GM18502 (cell line): Measurements from ENCODE around the gene CENPT.

Experiments
- ATAC-seq: cut with Tn5 transposase; IDR thresholded peaks from one replicate; pipeline ENCODE4 v1.9.1; 2021; ENCODE audit warnings: mild to moderate bottlenecking; ENCODE audit not compliant: unreplicated experiment, poor library complexity

CENPT gene

DNA sequence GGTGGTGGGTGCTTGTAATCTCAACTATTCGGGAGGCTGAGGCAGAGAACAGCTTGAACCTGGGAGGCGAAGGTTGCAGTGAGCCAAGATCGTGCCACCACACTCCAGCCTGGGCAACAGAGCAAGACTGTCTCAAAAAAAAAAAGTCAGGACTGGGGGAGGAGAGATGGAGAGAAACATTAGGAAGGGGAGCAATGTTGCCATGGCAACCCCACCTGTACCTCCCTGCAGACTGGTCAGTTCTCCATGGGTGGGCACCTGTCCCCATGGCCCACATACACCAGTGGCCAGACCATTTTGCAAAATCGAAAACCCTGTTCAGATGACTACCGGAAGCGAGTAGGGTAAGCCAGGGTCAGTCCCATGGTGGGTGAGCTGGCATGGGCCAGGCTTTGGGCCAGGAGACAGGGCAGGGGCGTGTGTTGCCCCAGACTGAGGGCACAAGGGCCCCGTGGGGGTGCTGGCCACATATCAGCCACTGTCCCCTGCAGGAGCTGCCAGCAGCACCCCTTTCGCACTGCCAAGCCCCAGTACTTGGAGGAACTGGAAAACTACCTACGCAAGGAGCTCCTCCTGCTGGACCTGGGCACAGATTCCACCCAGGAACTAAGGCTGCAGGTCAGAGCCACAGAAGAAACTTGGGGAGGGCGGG lies 26.8 kb downstream of the CENPT start:
- no peak for ATAC-seq

DNA sequence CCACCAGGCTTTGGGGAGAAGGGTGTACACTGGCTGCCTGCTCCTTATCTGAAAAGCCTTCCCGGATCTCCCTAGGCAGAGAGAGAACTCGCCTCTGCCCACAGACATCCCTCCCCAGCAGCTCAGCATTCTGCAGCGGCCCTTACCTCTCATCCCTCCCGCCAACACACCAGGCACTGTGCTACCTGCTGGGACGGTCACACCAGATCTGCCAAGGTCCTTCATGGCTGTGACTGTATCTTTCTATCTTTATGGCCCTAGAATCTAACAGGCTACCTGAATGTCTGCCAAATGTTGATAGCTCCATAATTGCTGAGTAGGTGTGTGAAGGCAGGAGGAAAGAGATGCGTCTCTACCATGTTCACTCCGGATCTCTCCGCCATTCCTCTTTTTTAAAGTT lies 32.9 kb downstream of the CENPT start:
- no peak for ATAC-seq

DNA sequence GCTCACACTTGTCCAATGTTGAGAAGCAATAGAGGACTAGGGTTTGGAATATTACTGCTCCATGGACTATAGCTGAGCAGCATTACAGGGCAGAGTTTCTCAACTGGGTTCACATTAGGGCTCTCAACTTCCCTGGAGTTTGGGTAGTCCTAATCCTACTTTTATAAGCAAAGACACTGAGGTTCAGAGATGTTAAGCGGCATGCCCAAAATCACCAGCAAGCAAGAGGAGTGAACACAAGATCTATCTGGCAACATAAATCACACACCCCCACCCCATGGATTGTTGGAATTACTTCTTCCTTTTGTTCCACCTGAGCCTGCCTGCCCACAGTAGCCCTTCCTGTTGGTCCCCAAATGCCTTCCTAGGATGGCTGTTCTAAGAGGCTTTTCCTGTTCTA lies 35.6 kb downstream of the CENPT start:
- no peak for ATAC-seq

DNA sequence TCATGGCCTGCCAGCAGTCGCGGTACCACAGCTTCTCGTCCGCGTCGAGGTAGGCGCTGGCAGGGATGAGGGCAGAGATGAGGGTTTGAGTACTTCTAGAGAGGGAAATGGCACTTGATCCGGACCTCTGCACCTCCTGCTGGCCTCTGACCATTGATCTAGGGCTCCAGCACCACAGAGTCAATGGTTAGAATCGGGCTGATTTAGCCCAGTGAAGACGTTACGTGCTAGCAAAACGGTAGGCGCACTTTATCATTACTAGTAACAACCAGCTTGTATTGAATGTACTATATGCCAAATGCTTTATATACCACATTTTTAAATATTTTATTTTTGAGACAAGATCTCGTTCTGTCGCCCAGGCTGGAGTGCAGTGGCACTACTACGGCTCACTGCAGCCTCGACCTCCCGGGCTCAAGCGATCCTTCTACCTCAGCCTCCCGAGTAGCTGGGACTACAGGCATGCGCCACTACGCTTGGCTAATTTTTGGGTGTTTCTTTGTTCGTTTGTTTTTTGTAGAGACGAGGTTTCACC lies 40.3 kb downstream of the CENPT start:
- ATAC-seq = no peak

DNA sequence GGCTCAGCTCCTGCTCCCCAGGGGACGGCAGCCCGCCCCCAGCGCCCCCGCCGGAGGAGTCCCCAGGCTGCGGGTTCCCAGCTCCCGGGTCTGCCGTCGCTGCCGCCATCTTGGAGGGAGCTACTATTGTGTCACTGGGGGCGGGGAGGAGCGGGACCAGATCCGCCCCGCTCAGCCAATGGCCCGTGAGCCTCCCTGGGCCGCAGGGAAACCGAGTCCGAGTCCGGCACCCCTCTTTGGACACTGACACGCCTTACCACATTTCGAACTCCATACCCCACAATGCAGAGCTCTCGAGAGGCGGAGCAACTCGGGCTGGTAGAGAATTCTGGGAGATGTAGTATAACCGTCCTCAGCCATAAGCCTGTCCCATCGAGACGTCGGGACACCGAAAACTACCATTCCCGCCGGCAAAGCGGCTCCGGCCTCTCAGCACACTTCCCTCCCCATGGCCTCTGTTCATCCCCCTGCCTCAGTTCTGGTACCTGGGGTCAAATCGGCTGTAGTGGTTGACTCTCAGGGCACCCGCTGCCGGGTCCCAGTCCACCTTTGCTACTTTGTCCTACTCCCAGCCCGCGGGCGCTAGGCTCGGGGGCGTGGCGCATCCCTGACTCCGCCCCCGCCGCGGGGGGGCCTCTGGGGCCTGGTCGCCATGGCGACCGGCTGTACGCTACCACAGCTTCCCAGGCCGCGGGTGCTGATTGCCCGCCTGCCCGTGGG lies 40.9 kb downstream of the CENPT start, which contains the start of the genes RANBP10 and TSNAXIP1:
Gene RANBP10, minus strand, starts transcription at position 133 of the 720 bp plus-strand sequence. Its CDS starts 24 bp downstream, at position 109.
Gene TSNAXIP1, plus strand, starts transcription at position 462 of the 720 bp plus-strand sequence. CDS start 261 bp downstream, outside the sequence.
- peak; percentile 89 for ATAC-seq

DNA sequence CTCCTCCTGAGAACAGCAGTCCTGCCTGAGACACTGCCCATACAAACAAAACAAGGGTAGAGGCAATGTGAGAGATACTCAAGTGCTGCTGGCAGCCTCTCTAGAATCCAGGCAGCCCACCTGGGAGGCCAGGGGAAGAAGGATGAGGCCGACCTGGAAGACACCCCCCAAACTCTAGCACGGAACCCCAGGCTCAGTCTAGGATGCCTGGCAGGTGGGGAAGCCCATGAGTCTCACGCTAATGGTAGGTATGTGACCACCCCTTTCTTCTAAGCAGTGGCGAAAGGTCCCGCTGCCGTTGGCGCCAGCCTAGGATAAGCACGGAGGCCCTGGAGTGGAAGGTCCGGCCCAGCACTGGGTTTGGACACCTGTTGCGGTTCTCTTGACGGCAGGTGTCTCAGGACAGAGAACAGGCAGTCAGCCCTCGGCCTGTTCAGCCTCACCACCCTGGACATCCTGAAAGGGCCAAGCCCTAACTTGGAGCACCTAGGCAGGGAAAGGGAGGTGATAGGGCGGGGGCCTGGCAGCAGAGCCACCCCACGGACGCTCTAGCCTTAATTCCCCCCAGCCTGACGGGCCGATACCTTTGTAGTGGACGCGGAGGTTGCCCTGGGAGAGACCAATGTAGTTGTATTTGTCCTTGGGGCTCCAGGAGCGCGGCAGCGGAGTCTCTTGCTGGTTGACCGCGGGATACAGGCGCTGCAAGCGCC lies 41.6 kb downstream of the CENPT start:
- ATAC-seq = peak; percentile 0

DNA sequence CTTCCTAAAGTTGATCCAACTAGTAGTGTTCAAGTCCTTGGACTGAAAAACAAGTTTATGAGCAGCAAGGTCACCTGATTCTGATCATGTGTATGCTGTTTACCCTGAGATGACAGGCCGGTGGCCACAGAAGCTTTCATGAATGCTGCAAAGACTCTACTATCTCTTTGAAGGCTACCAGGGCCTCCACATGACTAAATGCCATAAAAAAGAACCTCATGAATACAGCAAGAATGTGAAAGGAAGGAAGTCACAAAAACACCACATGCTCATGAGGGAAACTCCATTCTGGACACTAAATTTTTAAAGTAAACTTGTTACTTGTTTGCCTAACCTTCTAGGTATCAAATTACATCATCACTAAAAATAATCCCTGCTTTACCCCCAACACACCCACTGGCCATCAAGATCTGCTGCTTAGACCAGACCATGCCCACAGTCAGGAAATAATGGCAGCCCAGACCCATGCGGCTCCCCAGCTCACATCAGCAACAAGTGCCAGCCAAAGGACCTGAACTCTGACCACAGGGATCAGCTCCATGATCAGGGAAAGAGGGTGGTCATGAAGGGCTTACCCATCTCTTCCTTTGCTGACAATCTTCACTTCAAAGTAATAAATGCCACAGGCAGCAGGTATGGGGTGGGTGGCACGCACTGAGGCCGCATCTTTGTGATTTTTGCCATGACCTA lies 42.5 kb downstream of the CENPT start:
- ATAC-seq = no peak

DNA sequence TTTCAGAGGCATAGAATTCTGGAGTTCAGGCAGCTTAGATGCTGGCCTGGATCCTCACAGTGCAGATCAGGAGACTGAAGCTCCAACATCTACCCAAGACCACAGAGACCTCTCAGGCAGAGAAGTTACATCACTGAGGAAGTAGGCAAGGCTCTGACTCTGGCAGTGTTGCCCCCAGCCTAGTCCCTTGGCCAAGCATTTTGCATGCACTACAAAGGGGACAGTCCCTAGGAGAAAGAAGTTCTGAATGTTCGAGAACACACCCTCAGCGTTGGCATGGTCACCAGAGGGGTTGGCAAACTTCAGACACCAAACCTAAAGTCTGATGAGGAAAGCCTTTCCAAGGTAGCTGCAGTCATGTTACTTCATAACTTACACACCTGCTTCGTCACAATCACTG lies 43.6 kb downstream of the CENPT start:
- ATAC-seq = no peak

DNA sequence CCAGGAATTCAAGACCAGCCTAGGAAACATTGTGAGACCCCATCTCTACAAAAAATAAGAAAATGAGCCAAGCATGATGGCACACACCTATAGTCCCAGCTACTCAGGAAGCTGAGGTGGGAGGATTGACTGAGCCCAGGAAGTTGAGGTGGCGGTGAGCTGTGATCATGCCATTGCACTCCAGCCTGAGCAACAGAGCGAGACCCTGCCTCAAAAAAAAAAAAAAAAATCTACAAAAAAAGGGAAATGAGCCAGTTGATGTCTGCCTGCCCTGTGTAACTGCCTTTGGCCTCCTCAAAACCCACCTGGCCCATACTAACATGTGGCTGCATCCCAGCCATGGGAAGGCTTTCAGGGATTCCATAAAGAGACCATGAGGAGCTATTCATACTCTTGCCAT lies 45.6 kb downstream of the CENPT start:
- no peak for ATAC-seq

DNA sequence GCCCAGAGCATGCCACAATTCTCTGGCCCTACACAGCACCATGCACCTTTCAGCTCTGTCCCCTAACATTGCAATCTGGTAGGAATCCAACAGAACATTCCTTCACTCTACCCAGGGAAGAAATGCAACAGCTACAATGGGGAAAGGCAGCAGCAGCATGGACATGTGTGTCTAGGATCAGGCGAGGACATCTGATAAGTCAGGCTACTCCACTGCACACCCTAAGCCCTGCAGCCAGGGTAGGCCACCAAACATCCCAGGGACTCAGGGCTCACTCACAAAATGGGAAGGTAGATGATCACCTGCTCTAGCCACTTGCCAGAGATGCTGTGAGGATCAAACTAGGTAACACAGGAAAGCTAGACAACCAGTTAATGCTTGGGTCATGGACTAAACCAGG lies 46.3 kb downstream of the CENPT start:
- ATAC-seq = no peak

DNA sequence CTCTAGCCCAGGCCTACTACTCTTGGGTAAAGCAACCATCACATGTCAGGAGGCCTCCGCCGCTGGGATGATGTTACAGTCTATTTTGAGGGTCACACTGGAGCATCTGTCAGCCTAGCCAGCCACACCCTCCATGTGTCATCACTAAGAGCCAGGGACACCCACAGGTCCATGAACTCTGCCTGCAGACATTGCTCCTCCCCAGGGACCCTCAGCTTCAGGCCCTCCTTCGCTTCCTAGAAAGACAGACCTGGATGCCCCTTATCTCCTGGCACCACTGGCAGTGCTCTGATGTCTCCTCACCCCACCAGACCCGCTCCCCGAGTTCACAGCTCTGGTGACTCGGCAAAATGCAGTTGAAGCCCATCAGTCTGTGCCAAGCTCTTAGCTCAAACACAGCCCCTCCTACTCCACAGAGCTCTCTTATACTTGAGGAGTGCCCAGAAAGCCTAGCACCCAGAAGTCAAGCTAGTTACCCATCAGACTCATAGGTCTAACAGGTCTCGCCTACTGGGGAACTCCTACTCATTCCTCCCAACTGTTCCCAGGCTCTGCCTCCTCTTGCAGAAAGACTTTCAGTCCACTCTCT lies 47.1 kb downstream of the CENPT start:
- no peak for ATAC-seq

DNA sequence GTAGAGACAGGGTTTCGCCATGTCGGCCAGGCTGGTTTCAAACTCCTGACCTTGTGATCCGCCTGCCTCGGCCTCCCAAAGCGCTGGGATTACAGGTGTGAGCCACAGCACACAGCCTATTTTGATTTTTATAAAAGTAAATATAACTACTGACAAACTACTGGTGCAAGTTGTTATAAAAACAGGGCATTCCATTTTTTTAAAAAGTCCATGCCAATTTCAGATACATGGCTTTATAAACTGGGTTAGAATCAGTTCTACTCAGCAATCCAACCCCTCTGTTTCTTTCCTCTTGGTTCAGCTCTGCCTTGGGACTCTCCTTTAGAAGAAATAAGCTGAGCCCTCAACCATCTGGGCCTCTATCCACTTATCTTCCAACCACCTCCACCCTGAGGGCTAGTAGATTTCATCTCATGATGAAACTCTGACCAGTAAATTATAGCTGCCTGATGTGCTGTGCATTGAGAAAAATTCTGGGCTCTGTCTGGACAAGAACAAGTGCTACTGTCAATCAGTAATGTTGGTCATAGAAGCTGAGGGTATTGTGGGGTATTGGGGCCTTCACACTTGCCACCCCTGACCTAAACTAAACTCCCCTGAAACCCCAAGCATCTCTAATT lies 51.3 kb downstream of the CENPT start:
- no peak for ATAC-seq

DNA sequence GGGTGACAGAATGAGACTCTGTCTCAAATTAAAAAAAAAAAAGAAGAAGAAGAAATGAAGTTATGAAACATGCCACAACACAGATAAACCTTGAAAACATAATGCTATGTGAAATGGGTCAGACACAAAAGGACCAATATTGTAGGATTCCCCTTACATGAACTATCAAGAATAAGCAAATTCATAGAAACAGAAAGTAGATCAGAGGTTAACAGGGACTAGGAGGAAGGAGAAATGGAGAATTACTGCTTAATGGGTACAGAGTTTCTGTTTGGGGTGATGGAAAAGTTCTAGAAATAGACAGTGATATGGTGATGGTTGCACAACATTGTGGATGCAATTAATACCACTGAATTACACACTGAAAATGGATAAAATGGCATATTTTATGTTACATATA lies 57.4 kb downstream of the CENPT start:
- ATAC-seq = no peak

DNA sequence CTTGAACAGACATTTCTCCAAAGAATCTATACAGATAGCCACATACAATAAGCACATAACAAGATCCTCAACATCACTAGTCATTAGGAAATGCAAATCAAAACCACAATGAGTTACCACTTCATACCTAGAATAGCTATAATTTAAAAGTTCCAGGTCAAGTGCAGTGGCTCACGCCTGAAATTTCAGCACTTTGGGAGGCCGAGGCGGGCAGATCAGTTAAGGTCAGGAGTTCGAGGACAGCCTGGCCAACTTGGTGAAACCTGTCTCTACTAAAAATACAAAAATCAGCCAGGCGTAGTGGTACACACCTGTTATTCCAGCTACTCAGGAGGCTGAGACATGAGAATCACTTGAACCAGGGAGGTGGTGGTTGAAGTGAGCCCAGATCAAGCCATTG lies 61.0 kb downstream of the CENPT start:
- no peak for ATAC-seq

DNA sequence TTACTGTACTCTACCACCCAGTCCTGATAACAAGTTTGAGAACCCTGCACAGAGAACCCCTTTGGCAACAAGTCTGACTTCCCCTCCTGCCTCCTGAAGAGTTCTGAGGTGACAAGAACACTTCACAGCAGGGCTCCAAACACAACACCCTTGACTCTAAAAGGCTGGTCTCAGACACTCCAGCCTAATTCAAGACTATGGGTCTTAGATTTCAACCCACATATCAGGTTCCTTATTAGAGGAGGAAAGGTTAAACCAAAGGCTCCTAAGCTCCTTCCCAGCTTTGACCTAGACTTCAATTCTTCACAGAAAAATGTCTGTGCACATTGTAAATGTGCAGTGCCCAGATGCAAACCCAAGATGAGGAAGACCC lies 64.2 kb downstream of the CENPT start:
- ATAC-seq = no peak

DNA sequence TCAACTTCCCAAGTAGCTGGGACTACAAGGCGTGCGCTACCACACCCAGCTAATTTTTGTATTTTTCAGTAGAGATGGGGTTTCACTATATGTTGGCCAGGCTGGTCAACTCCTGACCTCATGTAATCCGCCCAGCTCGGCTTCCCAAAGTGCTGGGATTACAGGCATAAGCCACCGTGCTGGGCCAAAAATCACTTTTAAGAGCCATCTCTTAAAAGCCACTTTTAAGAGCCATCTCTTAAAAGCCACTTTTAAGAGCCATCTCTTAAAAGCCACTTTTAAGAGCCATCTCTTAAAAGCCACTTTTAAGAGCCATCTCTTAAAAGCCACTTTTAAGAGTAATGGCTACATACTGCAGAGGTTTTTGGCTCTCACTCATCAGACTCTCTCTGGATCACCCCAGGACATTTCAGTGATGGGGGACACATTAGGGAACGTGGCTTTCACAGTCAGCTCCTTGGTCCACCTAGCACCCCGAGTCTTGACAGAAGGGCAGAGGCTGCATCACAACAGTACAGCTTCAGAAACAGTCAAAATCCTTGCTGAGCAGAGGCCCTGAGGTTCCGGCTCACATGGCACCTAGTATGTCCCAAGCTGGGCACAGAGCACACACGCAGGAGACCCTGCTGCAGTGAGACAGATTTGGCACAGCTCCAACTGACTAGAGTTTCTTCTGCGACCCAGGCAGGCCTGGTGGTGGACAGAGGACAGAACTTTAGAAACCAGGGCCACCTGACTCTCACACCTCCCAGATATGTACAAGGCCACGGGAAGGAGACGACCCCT lies 64.7 kb downstream of the CENPT start:
- ATAC-seq = no peak

DNA sequence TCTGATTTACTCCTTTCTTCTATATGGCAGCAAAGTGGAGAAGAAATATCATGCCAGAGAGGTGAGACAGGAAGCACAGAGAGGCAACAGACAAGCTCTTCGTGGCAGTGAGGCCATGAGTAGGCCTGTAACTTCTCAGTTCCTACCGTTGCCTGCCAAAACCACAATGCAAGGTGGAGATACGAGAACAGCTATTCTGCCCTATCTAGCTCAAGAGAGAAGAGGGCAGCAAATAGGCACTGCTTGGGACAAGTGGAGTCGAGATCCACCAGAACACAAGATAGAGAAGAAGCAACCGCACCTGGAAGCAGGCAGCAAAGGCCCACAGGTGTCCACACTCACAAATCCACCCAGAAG lies 66.0 kb downstream of the CENPT start:
- peak; percentile 68 for ATAC-seq

DNA sequence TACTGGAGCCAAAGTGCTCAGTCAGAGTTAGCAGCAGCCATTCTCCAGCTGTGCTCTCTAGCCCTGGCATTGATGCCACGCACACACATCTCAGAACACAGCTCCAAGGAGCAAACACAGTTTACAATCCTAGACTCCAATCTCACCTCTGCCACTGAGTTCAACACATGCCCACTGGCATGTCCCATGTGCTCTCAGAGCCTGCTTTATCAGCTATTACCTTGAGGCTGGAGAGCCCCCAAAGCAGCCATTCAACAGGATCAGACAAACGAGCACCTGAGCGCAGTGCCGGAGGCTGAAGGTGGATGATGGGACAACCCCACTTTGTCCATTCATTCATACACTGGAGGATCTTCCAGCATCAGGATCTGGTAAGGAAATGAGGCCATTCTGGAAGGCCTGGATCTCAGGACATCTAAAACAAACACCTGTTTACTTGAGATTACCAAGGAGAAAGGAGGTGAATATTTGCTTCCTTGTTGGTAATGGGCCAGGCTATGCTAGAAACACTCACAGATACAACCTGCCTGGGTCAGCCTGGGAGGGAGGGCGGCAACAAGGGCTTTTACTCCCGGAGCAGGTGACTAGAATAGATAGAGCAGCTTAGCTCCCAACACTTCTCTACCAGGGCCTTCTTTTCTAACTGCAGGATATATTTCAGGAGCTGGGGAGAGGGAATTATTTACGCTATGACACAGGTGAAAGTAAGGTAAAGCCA lies 66.5 kb downstream of the CENPT start:
- peak; percentile 8 for ATAC-seq
